ENCODE data around the gene MACROD2. TPM values are rescaled to one million over a fixed set of nuclear protein-coding genes. Genes with fewer than 3 reads are reported as not detected.

The MACROD2 gene
- total RNA-seq, 1 experiment from 2014 or later, result 1.6 TPM

- no peaks in the 10 kb centered on the region for H3K36me3 Mint-ChIP-seq (ENCODE audit: insufficient read depth in 1 of 3, low read depth in 3 of 3)
- H3T11ph ChIP-seq (ENCODE audit: low read length), result no peak overlapping the region
- DNase-seq, result no peak
Measured at GRCh38 chr20:16040742-16041141, 2045.4 kb downstream of the MACROD2 start.

More at GRCh38 chr20:16040742-16041141, 2045.4 kb downstream of the MACROD2 start:
- H2AFZ ChIP-seq (ENCODE audit: low read length), result no peak overlapping the region
- H2BK120ac ChIP-seq (ENCODE audit: low read depth, low read length, poor library complexity, severe bottlenecking), result no peak overlapping the region
- H3K27me3 Mint-ChIP-seq (ENCODE audit: low read depth), result no peaks in the 10 kb centered on the region
- no peak overlapping the region for H4K91ac ChIP-seq (ENCODE audit: insufficient read length, low read depth, low read length)
- no peak overlapping the region for H3K14ac ChIP-seq (ENCODE audit: insufficient read depth, low read length)
- H2BK5ac ChIP-seq (ENCODE audit: insufficient read length, low read length), result no peak overlapping the region
- H4K8ac ChIP-seq (replicated peaks; ENCODE audit: insufficient read length, low read depth, low read length), result no peak overlapping the region
- H3K4me1 ChIP-seq (ENCODE audit: insufficient read depth, low read length), result no peaks in the 10 kb centered on the region; the same call in 1 of the 2 replicates
- H3K79me2 ChIP-seq (ENCODE audit: insufficient read depth, low read length), result no peaks in the 10 kb centered on the region
- no peak overlapping the region for H2AK5ac ChIP-seq (ENCODE audit: insufficient read length, low read length)
- H3K4ac ChIP-seq (ENCODE audit: low read depth, low read length), result no peak overlapping the region
- H3K27ac Mint-ChIP-seq, result no peak overlapping the region; a peak in 1 of 7 replicates
- H4K5ac ChIP-seq (ENCODE audit: insufficient read length, low read depth, low read length), result no peak overlapping the region
- H3K27ac ChIP-seq (ENCODE audit: insufficient read length, low read depth, low read length), result no peak overlapping the region
- no peak overlapping the region for H2BK12ac ChIP-seq (ENCODE audit: insufficient read length, low read depth, low read length)
- no peak overlapping the region for H3K23ac ChIP-seq (ENCODE audit: insufficient read length, low read depth, low read length)
- peaks cover 3 to 9% of the 10 kb centered on the region in 2 experiments; a peak in 3 of 4 replicates for H3K4me1 Mint-ChIP-seq
- H3K9me3 Mint-ChIP-seq, result no peaks in the 10 kb centered on the region
- no peaks in the 10 kb centered on the region for H3K79me1 ChIP-seq (ENCODE audit: insufficient read depth, low read depth, low read length, poor library complexity, severe bottlenecking)
- H3K18ac ChIP-seq (ENCODE audit: insufficient read length, low read depth, low read length), result no peak overlapping the region
- no peak overlapping the region for H2BK15ac ChIP-seq (ENCODE audit: low read depth, low read length)
- H3K4me3 Mint-ChIP-seq, result no peak overlapping the region
- H2BK20ac ChIP-seq (ENCODE audit: low read depth, low read length, poor library complexity, severe bottlenecking), result no peak overlapping the region
- H3K4me2 ChIP-seq (ENCODE audit: insufficient read depth, insufficient read length, low read length), result no peak overlapping the region
- TF ChIP-seq CTCF (conservative IDR thresholded peaks at IDR 0.05), result no peak
- no peaks in the 10 kb centered on the region for H3K27me3 ChIP-seq (ENCODE audit: insufficient read depth, low read length)
- no peaks in the 10 kb centered on the region for H3K23me2 ChIP-seq (ENCODE audit: insufficient read length, low read depth, low read length, poor library complexity, severe bottlenecking)
- H4K20me1 ChIP-seq (ENCODE audit: control insufficient read depth, insufficient read depth, insufficient read length), result no peaks in the 10 kb centered on the region
- H3K9me3 ChIP-seq (ENCODE audit: control insufficient read depth, low read depth, low read length), result no peaks in the 10 kb centered on the region
- H3K56ac ChIP-seq (ENCODE audit: insufficient read length, low read depth, low read length), result no peak overlapping the region
- no peak overlapping the region for H3K9ac ChIP-seq (ENCODE audit: extremely low read depth, insufficient read length, low read length)

All from H9 (cell line).